Esophagus squamous epithelium (tissue), 5 donors: Measurements from ENCODE around the gene SNORC. TPM values are rescaled to one million over a fixed set of nuclear protein-coding genes. Genes with fewer than 3 reads are reported as not detected.
A peak's percentile ranks its signal among the peaks of the same experiment; 100 is the strongest.

Source experiments
- DNase-seq: peaks from one replicate; lab custom pipeline; 2025; lab: John Stamatoyannopoulos, UW
- H3K27ac ChIP-seq, 4 donors: fragments of 200-600 bp; sonication (generic); one replicate each; pipeline ENCODE4 v1.5.1; 2016 to 2019; ENCODE audit warnings: mild to moderate bottlenecking in 1 of 4
- H3K27me3 ChIP-seq, 4 donors: fragments of 200-600 bp; sonication (generic); 1 replicate in 3 of 4; 2 replicates in 1 of 4; pipeline versions ENCODE4 v1.5.1 to v1.6.0; 2017 to 2021; ENCODE audit warnings: antibody characterized with exemption in 1 of 4
- H3K36me3 ChIP-seq, 3 donors: fragments of 200-600 bp; sonication (generic); one replicate each; pipeline ENCODE4 v1.5.1; 2016 to 2019
- H3K4me1 ChIP-seq, 3 donors: fragments of 200-600 bp; sonication (generic); one replicate each; pipeline ENCODE4 v1.5.1; 2017 to 2019
- H3K4me3 ChIP-seq, 4 donors: fragments of 200-600 bp; sonication (generic); 1 replicate in 3 of 4; 2 replicates in 1 of 4; pipeline ENCODE4 v1.5.1; 2016 to 2019; ENCODE audit warnings: mild to moderate bottlenecking in 2 of 4, moderate library complexity in 1 of 4
- H3K9me3 ChIP-seq, 3 donors: fragments of 200-600 bp; sonication (generic); one replicate each; pipeline ENCODE4 v1.5.1; 2016 to 2019
- CTCF ChIP-seq, 6 experiments: fragments of 450-650 bp in 4 of 6; fragments of 200-600 bp in 2 of 6; sonication (generic) in 2 of 6; IDR thresholded peaks; one replicate each; pipeline ENCODE4 v1.5.1; 2016 to 2019; ENCODE audit warnings: antibody characterized with exemption in 6 of 6, mild to moderate bottlenecking in 4 of 6, moderate library complexity in 4 of 6
- POLR2A ChIP-seq, 4 donors: fragments of 450-650 bp; IDR thresholded peaks; one replicate each; pipeline ENCODE4 v1.6.1; 2017; ENCODE audit warnings: antibody characterized with exemption in 4 of 4, mild to moderate bottlenecking in 4 of 4, moderate library complexity in 3 of 4
- WGBS, 2 donors: methylation state at CpG; one replicate each; pipeline ENCODE4 v1.1.5; 2018; 5-methylcytosine and 5-hydroxymethylcytosine counted together
- intact Hi-C: fragments of 100-400 bp; cut with DNase I; formaldehyde crosslinking; loops from one replicate; pipeline ENCODE4 v1.15.0; 2022
- total RNA-seq, 4 donors: library from RNA; depleted of rRNA; stranded (reverse); fragments of >200 nt; gene quantifications; one replicate each; pipeline ENCODE4 v1.1.0, GENCODE V29; 2016
- donor health status: DM: yes; HTN: yes; CAD: no.

The SNORC gene
- total RNA-seq, 4 donors from 2014 or later = 0.26 to 0.83 (median 0.66) TPM

DNA sequence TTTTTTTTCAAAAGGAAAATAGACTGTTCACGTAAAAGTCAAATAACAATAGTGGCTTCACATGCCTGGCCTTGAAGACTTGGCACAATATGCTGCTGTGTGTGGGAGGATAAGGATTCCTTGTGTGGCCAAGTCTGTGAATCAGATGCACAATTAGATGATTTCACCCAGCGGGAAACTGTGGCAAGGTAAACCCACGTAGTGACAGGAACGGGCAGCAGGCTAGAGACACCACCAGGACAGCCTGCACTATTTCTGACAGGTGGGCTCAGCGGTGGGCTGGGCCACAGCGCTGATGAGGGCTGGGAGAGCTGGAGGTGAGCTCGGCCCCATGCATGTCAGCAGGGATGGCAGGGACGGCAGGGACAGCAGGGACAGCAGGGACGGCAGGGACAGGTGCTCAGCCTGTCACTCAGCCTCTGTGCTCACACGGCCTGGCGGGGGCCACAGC, 21.6 kb downstream of the SNORC start:
- H3K27ac ChIP-seq = no peak overlapping the region
- 20 to 36% methylated on average over 2 to 11 of the region's 11 CpGs for WGBS, 2 donors
- H3K36me3 ChIP-seq = no peaks in the 10 kb centered on the region
- TF ChIP-seq CTCF (IDR thresholded peaks at IDR 0.05) (no peak), POLR2A (IDR thresholded peaks at IDR 0.05) (no peak)
- peak overlapping the region in 1 of 4 donors; percentile 13 for H3K4me3 ChIP-seq
- DNase-seq = no peak
- intact Hi-C loops = no loop called here
- H3K27me3 ChIP-seq = peaks cover 0 to 23% (median 0%) of the 10 kb centered on the region in 4 donors
- no peaks in the 10 kb centered on the region for H3K9me3 ChIP-seq
- peaks cover 0 to 20% (median 0%) of the 10 kb centered on the region in 3 donors for H3K4me1 ChIP-seq

- no peak for DNase-seq
- no peak for TF ChIP-seq POLR2A (IDR thresholded peaks at IDR 0.05)
- no peak for TF ChIP-seq CTCF (IDR thresholded peaks at IDR 0.05)
- H3K4me1 ChIP-seq = peaks cover 0 to 16% (median 0%) of the 10 kb centered on the region in 3 donors
- no peak overlapping the region for H3K27ac ChIP-seq
- H3K36me3 ChIP-seq = no peaks in the 10 kb centered on the region
- no peak overlapping the region for H3K4me3 ChIP-seq
- WGBS, 2 donors = 83 to 95% methylated on average over 12 to 13 of the region's 13 CpGs
- intact Hi-C loops = no loop called here
- H3K9me3 ChIP-seq = no peaks in the 10 kb centered on the region
- peaks cover 0 to 19% (median 0%) of the 10 kb centered on the region in 4 donors for H3K27me3 ChIP-seq
Observed at GRCh38 chr2:232892221-232892620, 22.2 kb downstream of the SNORC start.

GRCh38 chr2:232892843-232893242, 22.8 kb downstream of the SNORC start:
- no peaks in the 10 kb centered on the region for H3K9me3 ChIP-seq
- intact Hi-C loops = no loop called here
- no peak overlapping the region for H3K27ac ChIP-seq
- peaks cover 0 to 19% (median 0%) of the 10 kb centered on the region in 4 donors for H3K27me3 ChIP-seq
- H3K4me1 ChIP-seq = peaks cover 0 to 16% (median 0%) of the 10 kb centered on the region in 3 donors
- no peak for TF ChIP-seq CTCF (IDR thresholded peaks at IDR 0.05)
- TF ChIP-seq POLR2A (IDR thresholded peaks at IDR 0.05) = no peak
- DNase-seq = no peak
- H3K36me3 ChIP-seq = no peaks in the 10 kb centered on the region
- H3K4me3 ChIP-seq = no peak overlapping the region
- WGBS, 2 donors = 89 to 96% methylated on average over 5 to 11 of the region's 20 CpGs

- 89 to 90% methylated on average over 4 to 6 of the region's 8 CpGs for WGBS, 2 donors
- Histone ChIP-seq H3K27ac (no peak overlapping the region), H3K27me3 (peaks cover 0 to 19% (median 0%) of the 10 kb centered on the region in 4 donors), H3K4me3 (no peak overlapping the region), H3K4me1 (peaks cover 0 to 16% (median 0%) of the 10 kb centered on the region in 3 donors), H3K36me3 (no peaks in the 10 kb centered on the region), H3K9me3 (no peaks in the 10 kb centered on the region)
- TF ChIP-seq CTCF (IDR thresholded peaks at IDR 0.05) (no peak), POLR2A (IDR thresholded peaks at IDR 0.05) (no peak)
- DNase-seq = no peak
- intact Hi-C loops = no loop called here
Observed at GRCh38 chr2:232893834-232894233, 23.8 kb downstream of the SNORC start.

DNA sequence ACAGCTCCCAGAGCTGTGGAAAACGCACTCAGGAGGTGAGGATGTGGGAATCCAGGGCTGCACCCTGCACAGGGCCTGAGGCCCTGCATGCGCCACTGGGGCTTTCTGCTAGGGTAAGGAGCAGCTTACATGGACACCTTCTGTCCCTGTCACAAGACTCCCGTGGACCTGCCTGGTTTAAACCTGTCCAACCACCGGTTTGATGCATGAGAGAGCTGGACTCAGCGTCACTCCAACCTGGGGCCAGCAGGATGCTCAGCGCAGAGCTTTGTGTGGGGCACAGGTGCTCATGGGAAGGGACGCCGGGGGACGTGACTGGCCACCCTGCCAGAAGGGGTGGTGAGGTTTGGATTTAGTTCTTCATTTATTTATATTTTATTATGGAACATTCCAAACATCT, 24.2 kb downstream of the SNORC start:
- Histone ChIP-seq H3K4me3 (no peak overlapping the region), H3K4me1 (peaks cover 0 to 16% (median 0%) of the 10 kb centered on the region in 3 donors), H3K27ac (no peak overlapping the region), H3K36me3 (no peaks in the 10 kb centered on the region), H3K9me3 (no peaks in the 10 kb centered on the region), H3K27me3 (peaks cover 0 to 19% (median 0%) of the 10 kb centered on the region in 4 donors)
- intact Hi-C loops = no loop called here
- 94% methylated on average over 6 of the region's 9 CpGs; no CpG with 5 or more reads in 1 of the 2 donors for WGBS, 2 donors
- DNase-seq = no peak
- TF ChIP-seq POLR2A (IDR thresholded peaks at IDR 0.05) (no peak), CTCF (IDR thresholded peaks at IDR 0.05) (no peak)
